T-helper 1 cell treated with Interleukin-12 subunit alpha and Interleukin-12 subunit beta and Interleukin-4 antibody, amounts not matched to agents 30 ng/mL and 1 ng/mL, for 36 hours (primary cell): Measurements from ENCODE around the gene JRKL. TPM values are rescaled to one million over a fixed set of nuclear protein-coding genes. Genes with fewer than 3 reads are reported as not detected.
"Not testable (repeated sequence)": the region's sequence is repeated elsewhere in the genome, so short reads cannot be mapped to it uniquely, and the experiment has no call there.

Source experiments
- intact Hi-C: fragments of 100-400 bp; cut with micrococcal nuclease; formaldehyde crosslinking; loops from one replicate; pipeline ENCODE4 v1.15.1; 2024
- total RNA-seq: library from RNA; stranded (reverse); gene quantifications from 2 replicates; pipeline ENCODE4 v1.2.3, GENCODE V29; 2022

The JRKL gene
- total RNA-seq, 1 donor from 2014 or later = 8.6 TPM

DNA sequence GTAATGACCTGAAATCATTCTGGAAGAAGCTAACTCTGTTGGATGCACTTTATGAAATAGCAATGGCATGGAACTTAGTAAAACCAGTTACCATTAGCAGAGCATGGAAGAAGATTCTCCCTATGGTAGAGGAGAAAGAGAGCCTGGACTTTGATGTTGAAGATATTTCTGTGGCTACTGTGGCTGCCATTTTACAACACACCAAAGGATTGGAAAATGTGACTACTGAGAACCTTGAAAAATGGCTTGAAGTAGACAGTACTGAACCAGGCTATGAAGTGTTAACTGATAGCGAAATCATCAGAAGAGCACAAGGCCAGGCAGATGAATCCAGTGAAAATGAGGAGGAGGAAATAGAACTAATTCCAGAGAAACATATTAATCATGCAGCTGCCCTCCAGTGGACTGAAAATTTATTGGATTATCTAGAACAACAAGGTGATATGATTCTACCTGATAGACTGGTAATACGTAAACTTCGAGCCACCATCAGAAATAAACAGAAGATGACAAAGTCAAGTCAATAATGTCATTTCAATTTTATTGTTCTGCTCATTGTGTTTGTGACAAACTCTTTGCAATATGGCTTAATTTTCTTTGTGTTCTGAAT is 2.0 kb downstream of the JRKL start:
- intact Hi-C loops = loop anchor here (5.0 kb wide), 1 partner anchor 135 kb away; no protein-coding TSS in a partner anchor

GRCh38 chr11:96393753-96394348 is 4.0 kb downstream of the JRKL start:
- intact Hi-C loops = loop anchor here (1.0 to 5.0 kb wide), 6 partner anchors 137 to 558 kb away; partner anchors contain the start of gene MTMR2

GRCh38 chr11:96394773-96395172 is 5.0 kb downstream of the JRKL start:
- intact Hi-C loops = loop anchor here (5.0 kb wide), 1 partner anchor 137 kb away; no protein-coding TSS in a partner anchor

DNA sequence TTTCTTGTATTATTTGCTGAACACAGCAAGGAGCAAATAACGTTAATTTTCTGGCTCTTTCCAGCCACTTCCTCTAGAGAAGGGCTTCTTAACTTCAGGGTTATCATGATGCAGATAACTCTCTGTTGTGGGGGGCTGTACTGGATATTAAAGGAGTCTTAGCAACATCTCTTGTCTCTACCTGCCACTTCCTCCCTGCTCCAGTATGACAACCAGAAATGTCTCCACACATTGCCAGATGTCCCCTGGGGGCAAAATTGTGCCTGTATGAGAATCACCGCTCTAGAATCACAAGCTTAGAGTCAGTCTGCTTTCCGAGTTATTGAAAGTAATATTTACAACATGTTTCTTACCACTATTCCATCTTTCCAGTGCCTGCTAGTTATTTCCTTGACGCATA is 6.8 kb downstream of the JRKL start:
- intact Hi-C loops = no loop called here

GRCh38 chr11:96397863-96398262 is 8.1 kb downstream of the JRKL start:
- intact Hi-C loops = no loop called here

- intact Hi-C loops = no loop called here
These were observed 10.9 kb downstream of the JRKL start for GRCh38 chr11:96400697-96401096.

DNA sequence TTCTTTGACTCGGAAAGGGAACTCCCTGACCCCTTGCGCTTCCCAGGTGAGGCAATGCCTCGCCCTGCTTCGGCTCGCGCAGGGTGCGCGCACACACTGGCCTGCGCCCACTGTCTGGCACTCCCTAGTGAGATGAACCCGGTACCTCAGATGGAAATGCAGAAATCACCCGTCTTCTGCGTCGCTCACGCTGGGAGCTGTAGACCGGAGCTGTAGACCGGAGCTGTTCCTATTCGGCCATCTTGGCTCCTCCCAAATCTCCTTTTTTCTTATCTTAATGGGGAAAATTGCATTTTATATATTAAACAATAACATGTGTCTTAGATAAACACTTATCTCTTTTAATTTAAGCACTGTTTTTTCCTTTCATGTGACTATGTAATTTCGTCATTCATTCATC is 21.6 kb downstream of the JRKL start:
- intact Hi-C loops = not testable (repeated sequence)

- intact Hi-C loops = no loop called here
These were observed 23.1 kb downstream of the JRKL start for GRCh38 chr11:96412761-96413381.

GRCh38 chr11:96413408-96413807 is 23.6 kb downstream of the JRKL start:
- intact Hi-C loops = no loop called here

DNA sequence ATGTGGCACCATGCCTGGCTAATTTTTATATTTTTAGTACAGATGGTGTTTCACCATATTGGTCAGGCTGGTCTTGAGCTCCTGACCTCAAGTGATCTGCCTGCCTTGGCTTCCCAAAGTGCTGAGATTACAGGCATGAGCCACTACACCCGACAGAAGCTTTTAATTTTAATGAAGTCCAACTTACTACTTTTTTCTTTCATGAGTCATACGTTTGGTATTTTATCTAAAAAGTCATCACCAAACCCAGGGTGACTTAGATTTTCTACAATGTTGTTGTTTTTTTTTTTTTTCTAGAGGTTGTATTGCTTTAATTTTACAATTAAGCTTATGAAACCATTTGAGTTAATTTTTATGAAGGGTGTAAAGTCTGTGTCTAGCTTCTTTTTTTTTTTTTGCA is 34.9 kb downstream of the JRKL start:
- intact Hi-C loops = loop anchor here (5.0 kb wide), 2 partner anchors 1332 to 1357 kb away; partner anchors contain the start of gene SRSF8

DNA sequence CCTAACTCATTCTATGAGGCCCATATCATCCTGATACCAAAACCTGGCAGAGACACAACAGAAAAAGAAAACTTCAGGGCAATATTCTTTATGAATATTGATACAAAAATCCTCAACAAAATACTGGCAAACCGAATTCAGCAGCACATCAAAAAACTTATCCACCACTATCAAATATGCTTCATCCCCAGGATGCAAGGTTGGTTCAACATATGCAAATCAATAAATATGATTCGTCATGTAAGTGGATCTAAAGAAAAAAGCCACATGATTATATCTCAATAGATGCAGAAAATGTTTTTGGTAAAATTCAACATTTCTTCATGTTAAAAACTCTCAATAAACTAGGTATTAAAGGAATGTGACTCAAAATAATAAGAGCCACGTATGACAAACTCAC is 40.9 kb downstream of the JRKL start:
- intact Hi-C loops = no loop called here

- intact Hi-C loops = not testable (repeated sequence)
These were observed 42.8 kb downstream of the JRKL start for GRCh38 chr11:96432654-96433053.

Other genes with a start within 250 kb of the JRKL start
- 13.9 and 14.8 TPM in 2 replicates for gene MAML2, start 46.8 kb upstream of the JRKL start, total RNA-seq
- 33.0 and 36.6 TPM in 2 replicates for gene CCDC82, start 101 bp upstream of the JRKL start, total RNA-seq